Keratinocyte (primary cell): ENCODE data around the gene SLC9A4. TPM values are rescaled to one million over a fixed set of nuclear protein-coding genes. Genes with fewer than 3 reads are reported as not detected.

Experiments used
- DNase-seq: peaks from one replicate; pipeline ENCODE4 v3.0.0-alpha.2; 2011; ENCODE audit warnings: low read depth, missing footprints, low spot score
- FAIRE-seq: peaks from 2 replicates; lab custom pipeline; 2011; peaks lifted over from hg19 to GRCh38; lab: Jason Lieb, UNC
- H2AFZ ChIP-seq: 2 replicates; pipeline ENCODE4 v1.6.0; 2012; ENCODE audit warnings: low read length, control low read depth, inconsistent platforms; ENCODE audit not compliant: control insufficient read depth
- H3K27ac ChIP-seq: 2 replicates; pipeline ENCODE4 v1.5.1; 2011; ENCODE audit warnings: low read length; ENCODE audit not compliant: control insufficient read depth, insufficient read depth
- H3K27me3 ChIP-seq: 3 replicates; pipeline ENCODE4 v1.6.0; 2011; ENCODE audit warnings: low read length; ENCODE audit not compliant: control insufficient read depth, insufficient read depth; ENCODE audit errors: extremely low read depth
- H3K36me3 ChIP-seq, 2 experiments: 2 replicates in 1 of 2; 3 replicates in 1 of 2; pipeline ENCODE4 v1.5.1; 2011; ENCODE audit warnings: low read length in 2 of 2, mild to moderate bottlenecking in 1 of 2; ENCODE audit not compliant: control insufficient read depth in 2 of 2, insufficient read depth in 2 of 2; ENCODE audit errors: extremely low read depth in 1 of 2
- H3K4me1 ChIP-seq: 3 replicates; pipeline ENCODE4 v1.5.1; 2011; ENCODE audit warnings: low read length; ENCODE audit not compliant: control insufficient read depth, insufficient read depth; ENCODE audit errors: extremely low read depth
- H3K4me2 ChIP-seq: 3 replicates; pipeline ENCODE4 v1.6.0; 2011; ENCODE audit warnings: low read depth, low read length; ENCODE audit not compliant: control insufficient read depth, insufficient read depth; ENCODE audit errors: extremely low read depth
- H3K4me3 ChIP-seq, 3 experiments: fragments of 200-600 bp in 1 of 3; sonication (generic) in 1 of 3; 2 replicates in 2 of 3; 3 replicates in 1 of 3; pipeline ENCODE4 v1.5.1; 2011 to 2016; ENCODE audit warnings: low read length in 3 of 3, mild to moderate bottlenecking in 3 of 3, control low read depth in 2 of 3, inconsistent platforms in 1 of 3, low read depth in 1 of 3, mixed read lengths in 1 of 3, mixed run types in 1 of 3, moderate library complexity in 1 of 3; ENCODE audit not compliant: control insufficient read depth in 2 of 3, insufficient read depth in 2 of 3; ENCODE audit errors: extremely low read depth in 1 of 3
- H3K79me2 ChIP-seq: 2 replicates; pipeline ENCODE4 v1.6.0; 2012; ENCODE audit warnings: low read length; ENCODE audit not compliant: control insufficient read depth, insufficient read depth
- H3K9ac ChIP-seq: 3 replicates; pipeline ENCODE4 v1.6.0; 2011; ENCODE audit warnings: low read length; ENCODE audit not compliant: control insufficient read depth, insufficient read depth; ENCODE audit errors: extremely low read depth
- H3K9me1 ChIP-seq: 3 replicates; pipeline ENCODE4 v1.6.0; 2011; ENCODE audit warnings: low read length; ENCODE audit not compliant: control insufficient read depth, insufficient read depth; ENCODE audit errors: extremely low read depth
- H3K9me3 ChIP-seq: 2 replicates; pipeline ENCODE4 v1.5.1; 2012; ENCODE audit warnings: low read depth, low read length; ENCODE audit not compliant: control insufficient read depth
- H4K20me1 ChIP-seq: 3 replicates; pipeline ENCODE4 v1.6.0; 2011; ENCODE audit warnings: low read length; ENCODE audit not compliant: control insufficient read depth, insufficient read depth; ENCODE audit errors: extremely low read depth
- CTCF ChIP-seq, 3 experiments: IDR thresholded peaks in 1 of 3; conservative IDR thresholded peaks in 1 of 3; optimal IDR thresholded peaks in 1 of 3; 2 replicates in 2 of 3; 3 replicates in 1 of 3; pipeline versions ENCODE3 to v1.5.1; 2011; ENCODE audit warnings: low read length in 3 of 3, mild to moderate bottlenecking in 3 of 3, moderate library complexity in 2 of 3, control low read depth in 1 of 3, inconsistent platforms in 1 of 3; ENCODE audit not compliant: insufficient read depth in 2 of 3; ENCODE audit errors: extremely low read depth in 1 of 3
- EZH2 ChIP-seq: IDR thresholded peaks from one replicate; pipeline ENCODE4 v1.6.1; 2012; ENCODE audit warnings: inconsistent platforms, mild to moderate bottlenecking, low read length, moderate library complexity
- dilution Hi-C: fragments of 300-500 bp; cut with MboI; formaldehyde crosslinking; loops from one replicate; pipeline ENCODE4 v1.7.0; 2020; ENCODE audit warnings: low sequenced_read_pairs; ENCODE audit not compliant: extremely low pct_ligation_motif_present
- polyA plus RNA-seq, 5 experiments: library from polyadenylated mRNA; depleted of rRNA in 3 of 5; stranded (reverse) in 3 of 5; stranded (forward) in 1 of 5; unstranded in 1 of 5; fragments of >200 nt; gene quantifications; 1 replicate in 1 of 5; 2 replicates in 3 of 5; 3 replicates in 1 of 5; pipeline versions ENCODE4 v1.2.1 to v1.2.3, GENCODE V29; 2011 to 2012; ENCODE audit warnings: missing spikeins in 2 of 5, low read depth in 1 of 5, low replicate concordance in 1 of 5

Gene SLC9A4
- polyA plus RNA-seq, 1 donor (not counting 4 experiments of a cell fraction or from before 2014, with no cell fraction given): not detected

GRCh38 chr2:102449370-102449974 lies 23.6 kb upstream of the SLC9A4 start:
- peak; percentile 54 to 65 (median 55) for TF ChIP-seq CTCF (optimal IDR thresholded peaks at IDR 0.05 in 1 of 3, IDR thresholded peaks at IDR 0.05 in 1 of 3, conservative IDR thresholded peaks at IDR 0.05 in 1 of 3; ENCODE audit: extremely low read depth in 1 of 3, insufficient read depth in 2 of 3, low read length in 3 of 3)
- TF ChIP-seq EZH2: no peak
- H3K4me3 ChIP-seq: no peak overlapping the region
- no peaks in the 10 kb centered on the region for H3K79me2 ChIP-seq
- H3K9me1 ChIP-seq: no peaks in the 10 kb centered on the region
- no peaks in the 10 kb centered on the region for H3K27me3 ChIP-seq
- H3K27ac ChIP-seq: no peak overlapping the region
- no peak overlapping the region for H3K4me2 ChIP-seq
- H3K4me1 ChIP-seq: no peaks in the 10 kb centered on the region
- H2AFZ ChIP-seq: no peak overlapping the region
- dilution Hi-C loops: no loop called here
- no peak overlapping the region for H3K9ac ChIP-seq
- no peak for DNase-seq
- H4K20me1 ChIP-seq: no peaks in the 10 kb centered on the region
- no peaks in the 10 kb centered on the region for H3K9me3 ChIP-seq
- peak; percentile 57 for FAIRE-seq
- no peaks in the 10 kb centered on the region for H3K36me3 ChIP-seq

DNA sequence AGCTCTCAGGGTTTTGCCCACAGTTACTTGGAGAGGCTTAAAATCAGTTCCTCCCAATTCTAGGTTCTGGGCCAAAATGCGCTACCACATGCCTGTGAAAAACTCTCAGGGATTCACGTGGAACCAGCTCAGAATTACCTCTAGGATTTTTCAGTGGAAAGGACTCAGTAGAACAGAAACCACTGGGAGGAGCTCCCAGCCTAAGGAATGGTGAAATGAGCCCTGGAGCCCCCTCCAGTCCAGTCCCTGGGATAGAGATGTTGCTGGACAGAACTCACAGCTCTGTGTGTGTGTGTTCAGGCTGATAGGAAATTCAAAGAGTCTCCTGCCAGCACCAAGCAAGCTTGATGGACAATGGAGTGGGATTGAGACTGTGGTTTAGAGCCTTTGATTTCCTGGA lies 21.1 kb upstream of the SLC9A4 start:
- FAIRE-seq (no peak), DNase-seq (no peak)
- no peak overlapping the region for H3K27ac ChIP-seq
- H3K79me2 ChIP-seq: no peaks in the 10 kb centered on the region
- no peaks in the 10 kb centered on the region for H3K9me3 ChIP-seq
- H2AFZ ChIP-seq: no peak overlapping the region
- H3K27me3 ChIP-seq: no peaks in the 10 kb centered on the region
- H3K4me2 ChIP-seq: no peak overlapping the region
- no peaks in the 10 kb centered on the region for H3K36me3 ChIP-seq
- no peaks in the 10 kb centered on the region for H3K4me1 ChIP-seq
- no peak overlapping the region for H3K4me3 ChIP-seq
- TF ChIP-seq CTCF (optimal IDR thresholded peaks at IDR 0.05 in 1 of 3, IDR thresholded peaks at IDR 0.05 in 1 of 3, conservative IDR thresholded peaks at IDR 0.05 in 1 of 3; ENCODE audit: extremely low read depth in 1 of 3, insufficient read depth in 2 of 3, low read length in 3 of 3) (no peak), EZH2 (no peak)
- no peak overlapping the region for H3K9ac ChIP-seq
- dilution Hi-C loops: loop anchor here (25.0 kb wide), 1 partner anchor 135 kb away; no protein-coding TSS in a partner anchor
- H4K20me1 ChIP-seq: no peaks in the 10 kb centered on the region
- no peaks in the 10 kb centered on the region for H3K9me1 ChIP-seq
